H4 (cell line): ENCODE data around the gene KLHL29. TPM values are rescaled to one million over a fixed set of nuclear protein-coding genes. Genes with fewer than 3 reads are reported as not detected.

Source experiments
- DNase-seq: peaks from one replicate; pipeline ENCODE4 v3.0.0-alpha.2; 2015; ENCODE audit warnings: low spot score
- total RNA-seq: library from RNA; depleted of rRNA; stranded (reverse); fragments of >200 nt; shearing (Covaris generic); gene quantifications from 2 replicates; pipeline ENCODE4 v1.2.3, GENCODE V29; 2014

Gene KLHL29
- total RNA-seq, 1 experiment from 2014 or later = 1.8 TPM

GRCh38 chr2:23549821-23550530 lies 165.0 kb downstream of the KLHL29 start:
- no peak for DNase-seq

GRCh38 chr2:23550553-23550952 lies 165.6 kb downstream of the KLHL29 start:
- no peak for DNase-seq

GRCh38 chr2:23551875-23552274 lies 166.9 kb downstream of the KLHL29 start:
- no peak for DNase-seq

- DNase-seq = no peak
Measured at GRCh38 chr2:23553561-23553960, 168.6 kb downstream of the KLHL29 start.

- no peak for DNase-seq
Measured at GRCh38 chr2:23554054-23554697, 169.2 kb downstream of the KLHL29 start.

GRCh38 chr2:23555944-23556343 lies 171.0 kb downstream of the KLHL29 start:
- DNase-seq = no peak

- DNase-seq = no peak
Measured at GRCh38 chr2:23556929-23557328, 171.9 kb downstream of the KLHL29 start.

- DNase-seq = no peak
Measured at GRCh38 chr2:23557455-23557854, 172.5 kb downstream of the KLHL29 start.

GRCh38 chr2:23559561-23560239 lies 174.7 kb downstream of the KLHL29 start:
- DNase-seq = no peak

- DNase-seq = no peak
Measured at GRCh38 chr2:23561088-23561487, 176.1 kb downstream of the KLHL29 start.

GRCh38 chr2:23561544-23561943 lies 176.6 kb downstream of the KLHL29 start:
- DNase-seq = no peak

GRCh38 chr2:23562143-23562542 lies 177.2 kb downstream of the KLHL29 start:
- DNase-seq = no peak

GRCh38 chr2:23563151-23563550 lies 178.2 kb downstream of the KLHL29 start:
- DNase-seq = no peak

GRCh38 chr2:23563673-23564614 lies 179.0 kb downstream of the KLHL29 start:
- peak; percentile 90 for DNase-seq

GRCh38 chr2:23564615-23564960 lies 179.6 kb downstream of the KLHL29 start:
- peak; percentile 65 for DNase-seq

- DNase-seq = no peak
Measured at GRCh38 chr2:23565374-23565773, 180.4 kb downstream of the KLHL29 start.

- DNase-seq = no peak
Measured at GRCh38 chr2:23565814-23566213, 180.8 kb downstream of the KLHL29 start.

- DNase-seq = no peak
Measured at GRCh38 chr2:23566241-23567142, 181.5 kb downstream of the KLHL29 start.

GRCh38 chr2:23567161-23567756 lies 182.3 kb downstream of the KLHL29 start:
- no peak for DNase-seq

- DNase-seq = no peak
Measured at GRCh38 chr2:23568211-23568610, 183.2 kb downstream of the KLHL29 start.
